GM18873 (cell line): ENCODE data around the gene GRIK5.

Experiments used
- ATAC-seq: cut with Tn5 transposase; IDR thresholded peaks from one replicate; pipeline ENCODE4 v1.9.1; 2021; ENCODE audit warnings: mild to moderate bottlenecking, moderate library complexity, moderate number of reproducible peaks; ENCODE audit not compliant: unreplicated experiment, low FRiP score

The GRIK5 gene

DNA sequence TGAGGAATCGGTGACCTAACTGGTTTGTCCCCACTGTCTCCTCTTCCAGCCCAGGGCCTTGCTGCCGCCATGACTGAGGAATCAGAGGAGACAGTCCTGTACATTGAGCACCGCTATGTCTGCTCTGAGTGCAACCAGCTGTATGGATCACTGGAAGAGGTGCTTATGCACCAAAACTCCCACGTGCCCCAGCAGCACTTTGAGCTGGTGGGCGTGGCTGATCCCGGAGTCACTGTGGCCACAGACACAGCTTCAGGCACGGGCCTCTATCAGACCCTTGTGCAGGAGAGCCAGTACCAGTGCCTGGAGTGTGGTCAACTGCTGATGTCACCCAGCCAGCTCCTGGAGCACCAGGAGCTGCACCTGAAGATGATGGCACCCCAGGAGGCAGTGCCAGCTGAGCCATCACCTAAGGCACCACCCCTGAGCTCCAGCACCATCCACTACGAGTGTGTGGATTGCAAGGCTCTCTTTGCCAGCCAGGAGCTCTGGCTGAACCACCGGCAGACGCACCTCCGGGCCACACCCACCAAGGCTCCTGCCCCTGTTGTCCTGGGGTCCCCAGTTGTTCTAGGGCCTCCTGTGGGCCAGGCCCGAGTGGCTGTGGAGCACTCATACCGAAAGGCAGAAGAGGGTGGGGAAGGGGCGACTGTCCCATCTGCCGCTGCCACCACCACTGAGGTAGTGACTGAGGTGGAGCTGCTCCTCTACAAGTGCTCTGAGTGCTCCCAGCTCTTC lies 8.7 kb upstream of the GRIK5 start:
- ATAC-seq, result no peak

DNA sequence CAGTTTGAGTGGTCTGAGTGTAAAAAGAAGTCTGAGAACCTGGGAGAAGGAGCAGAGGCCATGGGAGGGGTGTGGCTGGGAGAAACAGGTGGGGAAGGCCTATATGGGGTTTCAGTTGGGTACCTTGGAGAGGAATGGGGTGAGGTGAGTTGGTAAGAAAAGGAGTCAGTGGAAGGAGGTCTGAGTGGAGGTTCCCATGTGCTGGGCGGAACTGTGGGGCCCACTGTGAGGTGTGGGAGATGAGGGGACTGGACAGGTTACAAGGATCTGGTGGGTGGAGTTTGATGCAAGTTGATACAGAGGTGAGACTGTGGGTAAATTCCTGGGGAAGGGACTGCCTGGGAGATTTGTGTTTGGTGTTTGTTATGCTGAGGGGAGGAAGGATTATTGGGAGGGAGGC lies 8.1 kb upstream of the GRIK5 start:
- ATAC-seq, result no peak

DNA sequence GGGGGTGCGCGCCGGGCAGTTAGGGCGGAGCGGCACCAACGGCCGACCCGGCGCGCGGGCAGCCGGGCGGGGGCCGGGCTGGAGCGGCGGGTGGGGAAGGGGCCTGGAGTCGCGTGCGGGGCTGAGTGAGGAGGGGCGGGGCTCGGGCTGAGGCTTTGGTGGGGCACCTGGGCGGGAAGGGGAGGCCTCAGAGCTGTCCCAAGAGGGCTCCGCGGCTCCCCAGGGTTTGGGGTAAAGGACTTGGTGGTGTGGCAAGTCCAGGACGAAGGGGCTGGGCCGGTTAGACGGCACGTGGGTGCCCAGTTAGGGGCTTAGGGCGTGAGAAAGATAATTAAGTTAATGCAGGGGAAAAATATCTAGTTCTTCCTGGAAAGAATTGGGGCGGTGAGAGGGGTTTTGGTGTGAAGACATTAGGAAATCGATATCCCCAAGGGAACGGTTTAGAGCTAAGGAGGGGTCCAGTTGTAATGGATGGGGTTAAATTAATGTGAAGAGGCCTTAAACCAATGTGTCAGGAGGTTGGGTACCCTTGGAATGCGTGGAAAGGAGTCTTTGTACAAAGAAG lies 6.5 kb upstream of the GRIK5 start:
- ATAC-seq, result no peak

DNA sequence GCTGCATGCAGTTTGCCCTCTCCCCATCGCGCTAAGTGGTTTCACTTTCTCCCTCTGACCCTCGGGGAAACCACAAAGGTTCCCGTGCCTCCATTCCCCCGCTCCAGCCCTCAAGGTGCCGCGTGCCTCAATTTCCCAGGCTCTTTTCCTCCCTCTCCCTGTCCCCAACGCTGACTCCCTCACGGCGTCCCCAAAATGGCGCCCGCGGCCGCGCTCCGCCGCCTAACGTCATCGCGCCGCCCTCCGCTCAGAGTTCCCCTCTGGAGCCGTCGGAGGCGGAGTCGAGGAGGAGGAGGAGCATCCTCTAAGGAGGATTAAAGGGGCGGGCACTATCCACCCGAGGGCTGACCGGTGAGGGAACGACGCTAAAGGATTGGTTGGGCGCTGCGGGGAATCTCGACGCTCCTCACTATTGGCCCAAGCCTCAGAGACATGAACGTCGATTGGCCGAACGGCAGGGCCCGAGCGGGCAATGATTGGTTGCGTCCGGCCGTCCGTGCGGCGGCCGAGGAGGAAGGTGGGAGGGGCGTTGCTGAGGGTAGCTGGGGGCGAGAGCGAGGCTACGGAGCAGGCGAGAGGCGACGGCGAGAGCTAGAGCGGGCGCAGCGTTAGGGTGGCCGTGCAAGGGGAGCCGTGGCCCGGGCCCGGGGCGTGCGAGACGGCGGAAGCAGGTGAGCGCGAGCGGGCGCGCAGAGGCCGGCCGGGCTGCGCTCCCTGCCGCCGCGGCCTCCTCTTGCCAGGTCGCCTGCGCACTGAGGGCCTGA lies 5.8 kb upstream of the GRIK5 start, which contains the start of gene ZNF574:
Gene ZNF574, plus strand, starts transcription at position 551 of the 764 bp plus-strand sequence. CDS start 2,441 bp downstream, outside the sequence.
- peak; percentile 94 for ATAC-seq

DNA sequence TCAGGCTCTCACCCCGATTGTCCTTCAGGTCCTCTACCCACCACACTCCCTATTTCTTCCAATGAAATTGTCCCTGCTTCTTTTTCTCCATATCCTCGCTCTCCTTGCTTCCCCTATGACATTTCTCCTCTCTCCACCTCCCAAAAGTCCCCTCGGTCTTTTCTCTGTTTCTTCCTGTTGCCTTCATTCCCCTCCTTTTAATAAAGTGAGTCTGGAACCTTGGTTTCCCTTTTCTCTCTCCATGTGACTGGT lies 5.3 kb upstream of the GRIK5 start:
- no peak for ATAC-seq

DNA sequence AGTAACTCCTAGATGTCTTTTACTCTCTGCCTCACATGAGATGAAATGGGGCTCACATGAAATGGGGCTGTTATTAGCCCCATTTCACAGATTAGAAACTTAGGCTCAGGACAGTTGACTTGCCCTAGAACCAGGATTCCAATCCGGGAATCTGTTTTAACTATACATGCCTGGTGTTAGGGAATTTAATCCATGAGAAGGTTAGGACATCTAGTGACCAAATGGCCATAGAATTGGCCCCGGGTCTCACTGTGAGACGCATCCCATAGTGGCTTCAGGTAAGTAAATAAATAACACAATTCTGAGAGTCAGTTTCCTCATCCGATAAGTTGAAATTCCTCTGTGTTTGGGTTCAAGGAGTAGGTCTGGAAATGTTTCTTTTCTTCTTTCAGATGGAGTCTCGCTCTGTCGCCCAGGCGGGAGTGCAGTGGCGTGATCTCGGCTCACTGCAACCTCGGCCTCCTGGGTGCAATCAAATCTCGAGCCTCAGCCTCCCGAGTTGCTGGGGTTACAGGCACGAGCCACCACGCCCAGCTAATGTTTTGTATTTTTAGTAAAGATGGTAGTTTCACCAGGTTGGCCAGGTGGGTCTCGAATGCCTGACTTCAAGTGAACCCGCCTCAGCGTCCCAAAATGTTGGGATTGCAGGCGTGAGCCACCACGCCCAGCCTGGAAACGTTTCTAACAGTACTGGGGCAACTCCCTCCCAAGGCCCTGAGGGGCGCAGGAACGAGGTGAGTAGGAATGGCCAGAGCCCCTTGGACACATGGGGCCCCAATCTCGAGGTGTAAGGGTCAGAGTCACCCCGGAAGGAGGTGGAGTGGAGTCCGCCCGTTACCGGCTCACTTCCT lies 4.7 kb upstream of the GRIK5 start:
- ATAC-seq, result no peak

DNA sequence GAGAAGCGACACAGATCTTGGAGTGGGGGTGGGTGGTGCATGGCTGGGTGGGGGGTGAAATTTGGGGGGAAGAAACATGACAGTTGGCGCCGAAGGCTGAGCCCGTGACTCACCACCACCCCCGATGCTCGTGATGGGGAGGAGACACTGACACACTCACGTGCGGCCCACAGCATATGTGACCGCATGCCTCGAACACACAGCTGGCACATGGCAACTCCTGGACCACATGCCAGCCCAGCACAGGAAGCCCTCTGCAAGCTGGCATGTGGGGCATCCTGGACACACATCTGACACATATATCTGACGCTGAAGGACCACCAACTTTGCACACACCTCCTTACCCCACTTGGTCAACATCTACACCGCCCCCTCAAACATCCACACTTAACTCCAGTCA lies 1.2 kb upstream of the GRIK5 start:
- ATAC-seq, result no peak

DNA sequence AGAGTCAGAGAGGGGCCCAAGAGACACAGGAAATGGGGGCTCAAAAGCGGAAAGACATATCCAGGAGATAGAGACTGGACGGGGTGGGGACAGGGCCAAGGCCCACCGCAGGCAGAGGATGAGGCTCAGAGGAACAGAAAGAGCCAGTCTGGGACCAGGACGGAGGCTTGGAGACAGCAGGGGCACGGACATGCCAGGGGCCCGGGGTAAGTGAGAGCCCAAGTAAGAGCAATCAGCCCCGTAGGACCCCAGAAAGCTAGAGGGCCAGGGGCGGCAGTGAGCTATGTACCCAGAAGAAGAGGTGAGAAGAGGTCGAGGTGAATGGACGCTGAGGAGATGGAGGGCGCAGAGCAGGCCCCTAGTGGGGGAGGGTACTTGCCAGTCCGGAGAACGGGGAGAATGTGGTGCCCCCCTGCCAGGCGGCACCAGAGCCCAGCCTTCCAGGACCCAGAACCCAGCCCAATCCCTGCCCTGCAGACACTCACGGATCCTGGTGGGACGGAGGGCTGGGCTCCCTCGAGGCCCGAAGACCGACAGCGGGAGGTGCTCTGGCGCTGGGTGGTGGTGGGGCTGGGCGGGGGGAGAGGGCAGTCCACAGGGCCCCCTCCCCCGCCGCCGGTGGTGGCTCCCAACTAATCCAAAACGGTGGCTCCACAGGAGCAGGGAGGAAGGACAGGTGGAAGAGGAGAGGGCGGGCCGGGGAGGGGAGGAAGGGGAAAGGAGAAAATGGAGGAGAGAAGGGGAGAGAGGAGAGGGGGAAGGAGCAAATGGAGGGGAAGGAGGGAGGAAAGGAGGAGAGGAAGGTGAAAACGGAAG lies 1.0 kb downstream of the GRIK5 start:
- ATAC-seq, result no peak

DNA sequence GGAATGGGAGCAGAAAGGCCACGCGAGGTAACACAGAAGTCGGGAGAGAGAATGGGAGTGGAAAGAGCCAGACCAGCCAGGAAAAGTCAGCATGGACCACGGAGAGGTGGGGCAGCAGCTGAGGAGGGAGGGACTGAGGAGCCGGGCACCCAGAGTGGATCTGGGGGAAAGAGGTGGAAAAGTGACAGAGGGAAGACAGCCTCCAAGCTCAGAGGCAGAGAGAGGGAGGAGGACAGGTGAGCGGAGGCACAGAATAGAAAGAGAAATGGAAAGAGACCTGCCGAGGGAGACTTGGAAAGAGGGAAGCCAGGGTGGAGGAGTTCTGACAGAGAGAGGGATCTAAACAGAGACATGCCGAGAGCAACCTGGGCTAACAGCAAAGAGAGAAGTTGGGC lies 1.6 kb downstream of the GRIK5 start:
- ATAC-seq, result no peak

DNA sequence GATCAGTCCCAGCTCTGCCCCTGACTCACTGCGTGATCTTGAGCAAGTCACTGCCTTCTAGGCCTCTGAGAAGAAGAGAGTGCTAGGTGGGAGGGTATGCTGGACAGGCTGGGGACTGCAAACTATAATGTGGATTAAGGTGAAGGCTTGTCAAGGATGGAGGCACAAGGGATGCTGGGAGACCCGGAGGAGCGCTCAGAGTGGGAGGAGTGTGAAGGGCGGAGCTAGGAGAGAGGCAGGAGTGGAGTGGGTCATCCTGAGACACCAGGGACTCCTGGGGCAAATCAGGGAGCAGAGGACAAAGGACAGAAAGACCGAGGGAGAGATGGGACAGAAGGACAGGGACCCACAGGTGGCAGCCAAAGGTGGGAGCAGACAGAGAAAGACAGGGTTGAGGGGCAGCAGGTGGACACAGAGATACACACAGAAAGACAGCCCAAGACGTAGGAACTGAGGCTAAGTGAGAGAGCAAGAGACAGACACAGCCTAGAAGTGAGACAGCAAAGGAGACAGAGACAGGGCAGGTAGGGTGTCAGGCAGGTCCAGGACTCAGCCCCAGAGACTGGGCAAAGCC lies 2.6 kb downstream of the GRIK5 start:
- no peak for ATAC-seq

DNA sequence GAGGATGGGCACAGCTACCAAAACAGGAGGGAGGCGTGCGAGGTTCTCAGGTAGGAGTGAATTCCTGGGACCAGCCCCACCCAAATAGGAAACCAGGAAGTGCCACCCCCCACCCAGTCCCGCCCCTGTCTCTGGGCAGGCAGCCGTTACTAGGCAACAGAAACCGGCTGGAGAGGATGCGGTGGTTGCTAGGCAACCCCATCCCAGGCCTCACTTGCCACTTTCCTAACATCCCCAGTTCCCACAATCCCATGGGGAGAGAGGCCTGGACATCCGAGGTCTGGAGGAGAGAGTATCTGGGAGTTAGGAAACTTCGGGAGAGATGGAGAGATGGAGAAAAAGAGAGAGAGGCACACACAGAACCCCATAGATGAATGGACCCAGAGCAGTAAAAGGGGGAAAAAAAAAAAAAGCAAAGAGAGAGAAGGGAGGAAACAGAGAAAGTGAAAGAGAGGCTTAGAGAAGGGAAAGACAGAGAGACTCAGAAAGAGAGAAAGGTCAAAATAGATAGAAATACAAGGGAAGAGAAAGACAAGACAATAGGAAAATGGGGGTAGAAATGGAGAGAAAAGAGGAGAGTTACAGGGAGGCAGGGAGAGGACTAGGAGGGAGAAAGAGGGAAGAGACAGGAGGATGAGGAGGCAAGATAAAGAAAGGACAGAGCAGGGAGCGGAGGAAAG lies 3.8 kb downstream of the GRIK5 start:
- no peak for ATAC-seq

DNA sequence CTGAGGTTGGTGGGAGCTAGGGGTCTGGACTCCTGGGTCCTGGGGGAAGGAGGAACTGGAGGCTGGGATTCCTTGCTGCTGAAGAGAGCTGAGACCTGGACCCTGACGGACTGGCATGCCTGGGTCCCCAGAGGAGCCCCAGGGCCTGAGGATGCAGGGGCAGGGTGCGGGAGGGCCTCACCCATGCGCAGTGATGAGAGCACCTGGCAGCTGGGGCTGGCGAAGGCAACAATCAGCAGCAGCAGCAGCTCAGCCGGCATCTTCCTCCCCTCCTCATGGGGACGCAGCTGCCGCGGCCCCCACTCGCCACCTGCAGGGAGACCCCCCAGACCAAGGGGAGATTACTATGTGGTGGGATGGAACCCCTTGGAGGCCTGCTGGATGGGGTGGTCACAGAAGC lies 4.5 kb downstream of the GRIK5 start:
- ATAC-seq, result no peak

DNA sequence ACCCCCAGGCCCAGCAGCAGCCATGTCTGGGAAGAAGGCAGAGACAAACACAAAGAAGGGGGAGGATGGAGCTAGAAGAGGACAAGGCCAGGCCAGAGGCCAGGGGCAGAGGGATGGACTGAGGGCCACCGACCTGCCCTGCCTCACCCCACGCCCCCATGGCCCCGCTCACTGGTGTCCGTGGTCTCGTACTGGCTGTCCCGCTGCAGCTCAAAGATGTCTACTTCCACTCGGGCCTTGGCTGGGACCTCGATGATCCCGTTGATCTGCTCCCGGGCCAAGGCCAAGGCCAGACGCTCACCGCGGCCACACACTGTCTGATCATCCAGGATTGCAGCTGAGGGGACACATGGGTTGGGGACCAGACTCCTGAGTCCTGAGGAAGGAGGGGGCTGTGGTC lies 5.0 kb downstream of the GRIK5 start:
- ATAC-seq, result no peak

DNA sequence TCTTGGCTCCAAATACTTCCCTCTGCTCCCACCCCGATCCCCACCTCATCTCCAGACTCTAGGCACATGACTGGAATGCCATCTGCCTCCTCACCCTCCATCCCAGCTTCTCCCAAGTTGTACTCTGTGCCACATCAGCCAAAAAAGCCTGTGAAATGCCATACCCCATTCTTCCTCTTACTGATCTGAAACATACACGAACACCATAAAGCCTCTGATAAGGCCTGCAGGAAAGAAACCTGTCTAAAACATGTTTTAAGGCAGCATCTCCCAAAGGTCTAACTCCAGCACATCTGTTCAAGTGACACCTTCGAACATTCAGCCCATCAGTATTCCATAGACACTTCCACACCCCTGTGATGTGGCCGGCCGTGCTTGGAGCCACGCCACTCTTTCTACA lies 5.6 kb downstream of the GRIK5 start:
- no peak for ATAC-seq

DNA sequence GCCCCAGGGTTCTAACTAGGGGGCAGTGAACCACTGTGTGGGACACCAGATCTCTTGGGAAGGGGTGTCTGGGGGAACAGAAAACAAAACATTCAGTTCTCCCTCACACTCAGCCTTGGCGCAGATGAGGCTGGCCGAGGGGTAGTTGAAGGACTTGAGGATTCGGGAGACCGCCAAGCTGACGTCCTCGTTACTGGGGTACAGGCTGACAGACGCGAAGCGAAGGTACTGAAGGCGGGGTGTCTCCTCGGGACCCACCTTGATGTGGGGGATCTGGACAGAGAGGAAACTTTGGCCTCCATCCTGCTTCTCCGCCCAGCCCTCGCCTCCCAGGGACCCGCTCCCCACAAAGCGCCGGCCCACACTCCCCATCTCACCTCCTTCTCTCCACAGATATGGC lies 7.6 kb downstream of the GRIK5 start:
- ATAC-seq, result no peak

DNA sequence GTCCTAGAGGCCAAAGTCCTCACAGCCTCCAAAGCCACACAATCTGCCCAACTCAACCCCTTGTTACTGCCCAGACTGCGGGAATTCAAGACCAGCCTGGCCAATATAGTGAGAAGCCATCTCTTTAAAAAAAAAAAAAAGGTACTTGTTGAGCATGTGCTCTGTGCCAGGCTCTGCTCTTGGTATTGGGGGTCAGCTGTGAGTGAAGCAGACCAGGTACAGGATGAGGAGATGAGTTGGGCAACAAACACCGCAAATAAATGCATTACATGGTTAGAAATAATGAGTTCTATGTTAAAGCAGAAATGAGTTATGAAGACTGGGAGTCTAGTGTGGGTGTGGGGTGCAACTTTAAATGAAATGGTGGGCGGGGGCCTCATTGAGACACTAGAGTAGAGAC lies 9.9 kb downstream of the GRIK5 start:
- ATAC-seq, result no peak

DNA sequence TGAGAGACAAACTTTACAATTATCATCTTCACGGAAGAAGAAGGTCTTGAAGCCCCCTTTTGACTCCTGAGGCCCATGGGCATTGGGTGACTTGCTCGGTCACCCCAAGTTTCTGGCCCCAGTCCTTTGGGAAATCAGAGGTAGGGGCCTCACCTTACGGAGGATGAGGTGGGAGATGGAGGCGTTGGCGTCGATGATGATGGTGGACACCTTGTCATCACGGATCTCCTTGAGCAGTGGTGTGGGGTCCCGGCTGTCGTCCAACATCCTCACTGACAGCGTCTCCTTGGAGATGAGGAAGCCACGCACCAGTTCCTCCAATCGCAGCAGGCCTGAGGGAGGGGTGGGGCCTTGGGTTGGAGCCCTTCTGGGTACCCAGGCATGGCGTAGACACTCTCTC lies 10.8 kb downstream of the GRIK5 start:
- no peak for ATAC-seq

DNA sequence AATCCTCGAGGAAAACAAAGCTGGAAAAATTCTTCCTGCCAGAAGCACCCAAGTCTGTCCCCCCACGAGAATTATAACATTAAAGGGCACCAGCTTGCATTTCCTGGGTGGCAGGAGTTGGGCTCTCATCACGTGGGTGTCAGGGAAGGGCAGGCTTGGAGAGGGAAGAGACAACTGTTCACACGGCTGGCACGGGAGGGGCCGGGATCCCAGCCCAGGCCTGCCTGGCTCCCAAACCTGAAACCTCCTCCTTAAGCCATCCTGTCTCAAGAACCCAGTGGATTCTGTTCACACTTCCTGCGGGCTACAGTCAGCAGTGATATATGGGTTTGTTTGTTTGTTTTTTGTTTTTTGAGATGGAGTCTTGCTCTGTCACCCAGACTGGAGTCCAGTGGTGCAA lies 12.2 kb downstream of the GRIK5 start:
- ATAC-seq, result no peak

DNA sequence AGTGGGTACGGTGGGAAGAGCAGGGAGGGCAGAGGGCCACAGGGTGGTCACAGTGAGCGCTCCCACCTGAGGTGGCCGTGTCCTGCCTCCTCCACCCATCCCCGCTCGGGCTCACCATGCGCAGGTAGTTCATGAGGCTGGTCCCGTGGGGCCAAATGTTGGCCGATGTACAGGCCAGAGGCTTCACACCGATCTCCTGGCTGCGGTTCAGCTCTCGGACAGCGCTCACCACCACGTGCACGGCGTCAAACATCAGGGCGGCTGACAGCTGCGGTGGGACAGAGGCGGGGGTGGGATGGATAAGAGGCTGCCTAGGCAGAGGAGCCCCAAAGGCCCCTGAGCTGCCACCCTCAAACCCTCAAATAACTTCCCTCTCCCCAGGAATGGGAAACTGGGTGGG lies 15.8 kb downstream of the GRIK5 start:
- ATAC-seq, result no peak
